HepG2 (cell line): ENCODE data around the gene ZNF277. TPM values are rescaled to one million over a fixed set of nuclear protein-coding genes. Genes with fewer than 3 reads are reported as not detected.

ENCODE experiments used
- ATAC-seq: fragments of 200-7000 bp; cut with Tn5 transposase; 3 replicates; pipeline ENCODE4 v1.9.1; 2020; ENCODE audit warnings: mild to moderate bottlenecking, moderate library complexity
- BruUV-seq: library from RNA; stranded (reverse); fragments of 400-500 nt; replicated peaks from 2 replicates; lab custom pipeline; 2021; lab: Mats Ljungman, UMichigan
- CTCF ChIA-PET: fragments of 300-600 bp; formaldehyde crosslinking; extraction: SDS; loops from one replicate; lab custom pipeline; 2021; ENCODE audit warnings: low total read pairs, inconsistent platforms, low intra/inter-chr PET ratio; lab: Yijun Ruan, JAX
- POLR2A ChIA-PET: fragments of 350-600 bp; sonication (Branson Sonifier 250); formaldehyde crosslinking; loops from one replicate; lab custom pipeline; 2020; ENCODE audit warnings: antibody characterized with exemption, inconsistent platforms; lab: Yijun Ruan, JAX
- DNase-seq: peaks from one replicate; pipeline ENCODE4 v3.0.0-alpha.2; 2015; ENCODE audit warnings: low spot score
- FAIRE-seq: peaks from 3 replicates; lab custom pipeline; 2011; peaks lifted over from hg19 to GRCh38; lab: Jason Lieb, UNC
- H2AFZ ChIP-seq: one replicate; pipeline ENCODE4 v1.6.1; 2011; ENCODE audit warnings: low read length, inconsistent platforms
- H3K27ac ChIP-seq: fragments of 300-600 bp; 3 replicates; pipeline ENCODE4 v1.8.0; 2011; ENCODE audit warnings: mixed run types, mild to moderate bottlenecking, mixed read lengths, low read length, inconsistent platforms; ENCODE audit not compliant: insufficient read depth; ENCODE audit errors: extremely low read length
- H3K27me3 ChIP-seq, 2 experiments: fragments of 200-600 bp in 1 of 2; 2 replicates in 1 of 2; 3 replicates in 1 of 2; pipeline versions ENCODE4 v1.6.0 to v1.8.0; 2011; ENCODE audit warnings: low read length in 2 of 2, mild to moderate bottlenecking in 2 of 2, moderate library complexity in 2 of 2, inconsistent platforms in 1 of 2; ENCODE audit not compliant: insufficient read depth in 2 of 2, control insufficient read depth in 1 of 2
- H3K36me3 ChIP-seq, 2 experiments: fragments of 200-600 bp in 1 of 2; replicated peaks in 1 of 2; 2 replicates in 1 of 2; 3 replicates in 1 of 2; pipeline versions ENCODE4 v1.5.1 to v1.8.0; 2011; ENCODE audit warnings: low read length in 2 of 2, inconsistent platforms in 1 of 2; ENCODE audit not compliant: insufficient read depth in 2 of 2, control insufficient read depth in 1 of 2
- H3K4me1 ChIP-seq: 2 replicates; pipeline ENCODE4 v1.5.1; 2012; ENCODE audit warnings: low read length, inconsistent platforms; ENCODE audit not compliant: insufficient read depth
- H3K4me2 ChIP-seq: 2 replicates; pipeline ENCODE4 v1.6.0; 2011; ENCODE audit warnings: low read depth, low read length, inconsistent platforms
- H3K4me3 ChIP-seq, 3 experiments: fragments of 200-600 bp in 1 of 3; sonication (generic), shearing (Covaris generic) in 1 of 3; replicated peaks in 1 of 3; 2 replicates each; pipeline ENCODE4 v1.5.1; 2011 to 2016; ENCODE audit warnings: low read length in 3 of 3, inconsistent platforms in 2 of 3, low read depth in 2 of 3, mild to moderate bottlenecking in 2 of 3, control low read depth in 1 of 3, mixed read lengths in 1 of 3; ENCODE audit not compliant: insufficient read depth in 1 of 3
- H3K79me2 ChIP-seq: one replicate; pipeline ENCODE4 v1.6.1; 2011; ENCODE audit warnings: low read length, inconsistent platforms; ENCODE audit not compliant: insufficient read depth
- H3K9ac ChIP-seq: 2 replicates; pipeline ENCODE4 v1.6.0; 2011; ENCODE audit warnings: mild to moderate bottlenecking, low read depth, low read length, inconsistent platforms; ENCODE audit not compliant: insufficient read depth
- H3K9me3 ChIP-seq: 2 replicates; pipeline ENCODE4 v1.5.1; 2012; ENCODE audit warnings: mild to moderate bottlenecking, low read length
- H4K20me1 ChIP-seq: 2 replicates; pipeline ENCODE4 v1.6.0; 2011; ENCODE audit warnings: inconsistent platforms, mild to moderate bottlenecking, low read length, moderate library complexity; ENCODE audit not compliant: insufficient read depth
- CBFB ChIP-seq: sonication (generic); formaldehyde crosslinking; IDR thresholded peaks from 2 replicates; pipeline ENCODE4 v1.4.0; 2020; ENCODE audit warnings: missing genetic modification reagents
- CEBPB ChIP-seq: IDR thresholded peaks from 2 replicates; pipeline ENCODE4 v1.6.1; 2011; ENCODE audit warnings: low read depth, low read length, improper control_type of control experiment, borderline replicate concordance
- EEA1 ChIP-seq: sonication (generic); formaldehyde crosslinking; IDR thresholded peaks from 2 replicates; pipeline ENCODE4 v1.5.1; 2020; ENCODE audit warnings: mild to moderate bottlenecking, missing genetic modification reagents, borderline replicate concordance
- PAF1 ChIP-seq: IDR thresholded peaks from 2 replicates; pipeline ENCODE4 v1.6.1; 2016; ENCODE audit warnings: missing genetic modification reagents, missing compliant biosample characterization
- SNRNP70 ChIP-seq: fragments of 200-400 bp; formaldehyde crosslinking; IDR thresholded peaks from 2 replicates; pipeline ENCODE4 v1.6.1; 2017; ENCODE audit warnings: mild to moderate bottlenecking, low read depth, low read length, moderate library complexity
- SOX6 ChIP-seq, 2 experiments: fragments of 450-650 bp in 1 of 2; sonication (generic) in 1 of 2; formaldehyde crosslinking in 1 of 2; IDR thresholded peaks; 2 replicates each; pipeline versions ENCODE4 v1.4.0 to v1.6.1; 2017 to 2020; ENCODE audit warnings: antibody characterized with exemption in 1 of 2, mild to moderate bottlenecking in 1 of 2, missing genetic modification reagents in 1 of 2
- ZNF224 ChIP-seq: sonication (generic); formaldehyde crosslinking; IDR thresholded peaks from 2 replicates; pipeline ENCODE4 v1.5.0; 2020; ENCODE audit warnings: mild to moderate bottlenecking, missing genetic modification reagents
- ZNF850 ChIP-seq: sonication (generic); formaldehyde crosslinking; conservative IDR thresholded peaks from 2 replicates; pipeline ENCODE4 v1.9.0; 2021; ENCODE audit warnings: mild to moderate bottlenecking, missing genetic modification reagents
- ZSCAN9 ChIP-seq: IDR thresholded peaks from 2 replicates; pipeline ENCODE4 v1.6.1; 2016; ENCODE audit warnings: borderline replicate concordance
- WGBS: methylation state at CpG from one replicate; pipeline ENCODE4 v1.1.6; 2017; ENCODE audit warnings: low lambda C conversion rate; 5-methylcytosine and 5-hydroxymethylcytosine counted together
- in situ Hi-C: cut with HindIII; loops from 2 replicates; pipeline ENCODE4 v1.10.0; 2017; ENCODE audit warnings: low pct_unique_long_range_greater_than_20kb; ENCODE audit not compliant: extremely low pct_ligation_motif_present
- intact Hi-C: fragments of 100-400 bp; cut with micrococcal nuclease; formaldehyde crosslinking; loops from one replicate; pipeline ENCODE4 v1.10.0; 2022; ENCODE audit not compliant: unreplicated experiment
- polyA plus RNA-seq, 8 experiments: library from polyadenylated mRNA; depleted of rRNA in 3 of 8; stranded (reverse) in 7 of 8; unstranded in 1 of 8; fragments of >200 nt; fragmentation: Illumina TruSeq in 4 of 8; extraction: Trizol in 4 of 8; gene quantifications; 2 replicates each; pipeline versions ENCODE4 v1.2.1 to v1.2.3, GENCODE V29; 2011 to 2016; ENCODE audit warnings: low read depth in 4 of 8, missing spikeins in 1 of 8, mixed read lengths in 1 of 8; ENCODE audit not compliant: insufficient read depth in 1 of 8
- total RNA-seq, 5 experiments: library from RNA; depleted of rRNA; stranded (reverse); fragments of >200 nt; fragmentation: Illumina TruSeq; extraction: Trizol; gene quantifications; 2 replicates each; pipeline ENCODE4 v1.2.3, GENCODE V29; 2016; ENCODE audit warnings: low read depth in 1 of 5
- TF ChIP-seq, protein P1 (sequence below): sonication (generic); formaldehyde crosslinking; conservative IDR thresholded peaks from 2 replicates; pipeline ENCODE4 v1.8.1; 2023; ENCODE audit warnings: missing genetic modification reagents

ZNF277 gene
- total and polyA plus RNA-seq, 2 of the 13 experiments (the other 11 are each of a cell fraction or from before 2014, with no cell fraction given): 29.1 to 30.1 TPM

DNA sequence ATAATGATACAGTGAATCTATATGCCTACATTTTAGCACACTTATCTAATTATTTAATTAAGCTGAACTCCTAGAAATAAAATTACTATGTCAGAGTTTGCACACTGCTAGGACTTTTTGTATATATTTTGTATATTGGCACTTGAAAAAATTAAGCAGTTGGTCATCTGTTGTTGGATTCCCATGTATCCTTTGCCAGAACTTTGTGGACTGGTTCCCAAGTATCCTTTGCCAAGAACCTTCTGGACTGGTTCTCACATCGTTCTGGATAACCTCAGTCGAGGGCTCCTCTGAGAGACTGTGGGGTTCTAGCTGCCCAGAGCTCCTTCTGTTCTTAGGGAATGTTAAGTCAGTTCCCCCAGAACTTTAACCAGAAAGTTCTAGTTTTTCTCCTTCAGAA lies 135.0 kb downstream of the ZNF277 start (continued):
- TF ChIP-seq, protein P1, sequence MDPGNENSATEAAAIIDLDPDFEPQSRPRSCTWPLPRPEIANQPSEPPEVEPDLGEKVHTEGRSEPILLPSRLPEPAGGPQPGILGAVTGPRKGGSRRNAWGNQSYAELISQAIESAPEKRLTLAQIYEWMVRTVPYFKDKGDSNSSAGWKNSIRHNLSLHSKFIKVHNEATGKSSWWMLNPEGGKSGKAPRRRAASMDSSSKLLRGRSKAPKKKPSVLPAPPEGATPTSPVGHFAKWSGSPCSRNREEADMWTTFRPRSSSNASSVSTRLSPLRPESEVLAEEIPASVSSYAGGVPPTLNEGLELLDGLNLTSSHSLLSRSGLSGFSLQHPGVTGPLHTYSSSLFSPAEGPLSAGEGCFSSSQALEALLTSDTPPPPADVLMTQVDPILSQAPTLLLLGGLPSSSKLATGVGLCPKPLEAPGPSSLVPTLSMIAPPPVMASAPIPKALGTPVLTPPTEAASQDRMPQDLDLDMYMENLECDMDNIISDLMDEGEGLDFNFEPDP (CRISPR knock-in tag): no peak
- no peak for TF ChIP-seq ZSCAN9 (CRISPR knock-in tag)
- TF ChIP-seq ZNF224 (CRISPR knock-in tag): no peak
- TF ChIP-seq ZNF850 (CRISPR knock-in tag): no peak
- TF ChIP-seq SOX6 (IDR thresholded peaks at IDR 0.05): no peak
- no peak for TF ChIP-seq SOX6 (CRISPR knock-in tag; IDR thresholded peaks at IDR 0.05)
- no peak for TF ChIP-seq EEA1 (CRISPR knock-in tag)
- TF ChIP-seq PAF1 (CRISPR knock-in tag): no peak
- TF ChIP-seq CEBPB: no peak

GRCh38 chr7:112346381-112347060 lies 140.0 kb downstream of the ZNF277 start:
- Histone ChIP-seq H4K20me1 (no peaks in the 10 kb centered on the region), H3K27ac (no peak overlapping the region), H3K9ac (no peak overlapping the region), H3K36me3 (peaks cover 1 to 6% of the 10 kb centered on the region in 2 experiments; a peak in 2 of 5 replicates), H3K79me2 (no peaks in the 10 kb centered on the region), H3K4me3 (no peak overlapping the region), H3K4me2 (no peak overlapping the region), H3K9me3 (no peaks in the 10 kb centered on the region), H3K27me3 (no peaks in the 10 kb centered on the region), H3K4me1 (no peaks in the 10 kb centered on the region), H2AFZ (no peak overlapping the region)
- ChIA-PET CTCF (no interaction called here), POLR2A (no interaction called here)
- TF ChIP-seq CBFB (CRISPR knock-in tag) (no peak), SNRNP70 (no peak)
- intact Hi-C loops (no loop called here), in situ Hi-C loops (no loop called here)
- WGBS: 76% methylated on average over 4 of the region's 4 CpGs
- FAIRE-seq: no peak
- ATAC-seq: no peak
- DNase-seq: no peak
- no TSS peak for BruUV-seq
